ENCODE results near the gene MCM7. TPM values are rescaled to one million over a fixed set of nuclear protein-coding genes. Genes with fewer than 3 reads are reported as not detected.

Gene MCM7
- polyA plus RNA-seq, 3 donors = 6.9 to 61.1 (median 8.8) TPM

DNA sequence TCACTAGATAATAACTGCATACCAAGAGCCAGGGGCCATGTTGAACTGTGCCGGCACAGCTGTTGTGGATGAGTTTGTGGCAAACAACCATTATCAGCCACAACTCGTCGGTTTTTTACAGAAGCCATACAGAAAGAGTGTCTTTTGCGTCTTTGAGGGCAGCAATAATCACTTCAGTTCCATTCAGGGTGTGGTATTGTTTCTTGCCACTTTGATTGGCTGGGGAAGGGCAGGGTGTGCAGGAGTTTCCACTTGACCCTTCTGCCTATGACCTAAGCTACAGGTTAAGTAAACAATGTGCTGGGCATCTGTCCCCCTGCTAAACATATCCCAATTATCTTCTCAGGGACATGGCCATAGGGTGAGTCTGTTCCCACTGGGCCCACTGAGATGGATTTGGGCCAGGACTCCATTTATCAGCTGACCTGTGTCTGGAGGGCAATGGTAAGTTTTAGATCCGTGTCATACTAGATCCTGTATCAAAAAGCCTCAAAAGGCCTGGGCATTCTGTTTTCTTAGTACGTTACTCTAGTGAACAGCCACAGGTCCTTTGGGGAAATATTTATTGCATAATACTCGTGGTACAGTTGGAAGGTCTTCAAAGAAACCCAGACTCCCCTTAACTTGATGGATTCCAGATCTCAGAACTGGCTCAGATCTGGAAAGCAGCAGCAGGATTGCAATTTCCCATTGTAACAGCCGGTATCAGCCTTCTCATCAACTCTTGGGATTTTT is 35.6 kb downstream of the MCM7 start:
- Histone ChIP-seq H3K4me1 (ENCODE audit: control insufficient read depth in 1 of 2, insufficient read depth in 2 of 2, low read length in 2 of 2) (no peaks in the 10 kb centered on the region), H4K20me1 (ENCODE audit: insufficient read depth, low read length) (no peaks in the 10 kb centered on the region), H3K4me2 (replicated peaks; ENCODE audit: extremely low read depth, low read length, poor library complexity, severe bottlenecking) (no peak overlapping the region), H3K27me3 (ENCODE audit: control insufficient read depth in 2 of 2, insufficient read depth in 2 of 2, low read length in 2 of 2) (no peaks in the 10 kb centered on the region), H3K9ac (ENCODE audit: insufficient read depth, low read length, poor library complexity, severe bottlenecking) (no peak overlapping the region), H2AFZ (ENCODE audit: insufficient read depth, low read depth, low read length, poor library complexity, severe bottlenecking) (no peak overlapping the region), H3K36me3 (replicated peaks in 1 of 2; ENCODE audit: control insufficient read depth in 1 of 2, insufficient read depth in 2 of 2, low read length in 2 of 2) (peaks cover 27 to 66% of the 10 kb centered on the region in 2 donors), H3K27ac (ENCODE audit: low read depth in 1 of 2, low read length in 2 of 2) (no peak overlapping the region), H3K9me3 (replicated peaks in 1 of 2; ENCODE audit: control insufficient read depth in 1 of 2, insufficient read depth in 1 of 2, low read length in 2 of 2) (peaks cover 7 to 9% of the 10 kb centered on the region in 2 donors), H3K4me3 (replicated peaks in 1 of 3; ENCODE audit: low read depth in 2 of 3, low read length in 3 of 3) (no peak overlapping the region), H3K79me2 (ENCODE audit: insufficient read depth, low read length) (no peaks in the 10 kb centered on the region)
- intact Hi-C loops (cut with micrococcal nuclease) = no loop called here
- Mint-ChIP-seq H3K4me1 (no peaks in the 10 kb centered on the region), H3K9me3 (peaks cover 2 to 9% (median 5%) of the 10 kb centered on the region in 7 donors), H3K4me3 (no peak overlapping the region), H3K27ac (peak overlapping the region in 1 of 7 donors; percentile 40), H3K27me3 (ENCODE audit: low read depth in 3 of 3) (peaks cover 0 to 3% (median 1%) of the 10 kb centered on the region in 3 donors), H3K36me3 (peaks cover 41 to 73% of the 10 kb centered on the region in 2 donors)
- WGBS (ENCODE audit: insufficient coverage) = no CpG with 5 or more reads among the region's 8 CpGs
- no peak for DNase-seq
- TF ChIP-seq, protein P1, sequence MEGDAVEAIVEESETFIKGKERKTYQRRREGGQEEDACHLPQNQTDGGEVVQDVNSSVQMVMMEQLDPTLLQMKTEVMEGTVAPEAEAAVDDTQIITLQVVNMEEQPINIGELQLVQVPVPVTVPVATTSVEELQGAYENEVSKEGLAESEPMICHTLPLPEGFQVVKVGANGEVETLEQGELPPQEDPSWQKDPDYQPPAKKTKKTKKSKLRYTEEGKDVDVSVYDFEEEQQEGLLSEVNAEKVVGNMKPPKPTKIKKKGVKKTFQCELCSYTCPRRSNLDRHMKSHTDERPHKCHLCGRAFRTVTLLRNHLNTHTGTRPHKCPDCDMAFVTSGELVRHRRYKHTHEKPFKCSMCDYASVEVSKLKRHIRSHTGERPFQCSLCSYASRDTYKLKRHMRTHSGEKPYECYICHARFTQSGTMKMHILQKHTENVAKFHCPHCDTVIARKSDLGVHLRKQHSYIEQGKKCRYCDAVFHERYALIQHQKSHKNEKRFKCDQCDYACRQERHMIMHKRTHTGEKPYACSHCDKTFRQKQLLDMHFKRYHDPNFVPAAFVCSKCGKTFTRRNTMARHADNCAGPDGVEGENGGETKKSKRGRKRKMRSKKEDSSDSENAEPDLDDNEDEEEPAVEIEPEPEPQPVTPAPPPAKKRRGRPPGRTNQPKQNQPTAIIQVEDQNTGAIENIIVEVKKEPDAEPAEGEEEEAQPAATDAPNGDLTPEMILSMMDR (IDR thresholded peaks at IDR 0.05) = no peak

DNA sequence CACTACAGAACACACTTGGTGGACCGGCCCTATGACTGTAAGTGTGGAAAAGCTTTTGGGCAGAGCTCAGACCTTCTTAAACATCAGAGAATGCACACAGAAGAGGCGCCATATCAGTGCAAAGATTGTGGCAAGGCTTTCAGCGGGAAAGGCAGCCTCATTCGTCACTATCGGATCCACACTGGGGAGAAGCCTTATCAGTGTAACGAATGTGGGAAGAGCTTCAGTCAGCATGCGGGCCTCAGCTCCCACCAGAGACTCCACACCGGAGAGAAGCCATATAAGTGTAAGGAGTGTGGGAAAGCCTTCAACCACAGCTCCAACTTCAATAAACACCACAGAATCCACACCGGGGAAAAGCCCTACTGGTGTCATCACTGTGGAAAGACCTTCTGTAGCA is 37.0 kb downstream of the MCM7 start:
- Histone ChIP-seq H3K4me3 (replicated peaks in 1 of 3; ENCODE audit: low read depth in 2 of 3, low read length in 3 of 3) (no peak overlapping the region), H3K4me2 (replicated peaks; ENCODE audit: extremely low read depth, low read length, poor library complexity, severe bottlenecking) (no peak overlapping the region), H3K27me3 (ENCODE audit: control insufficient read depth in 2 of 2, insufficient read depth in 2 of 2, low read length in 2 of 2) (no peaks in the 10 kb centered on the region), H3K36me3 (replicated peaks in 1 of 2; ENCODE audit: control insufficient read depth in 1 of 2, insufficient read depth in 2 of 2, low read length in 2 of 2) (peaks cover 20 to 62% of the 10 kb centered on the region in 2 donors), H4K20me1 (ENCODE audit: insufficient read depth, low read length) (no peaks in the 10 kb centered on the region), H3K4me1 (ENCODE audit: control insufficient read depth in 1 of 2, insufficient read depth in 2 of 2, low read length in 2 of 2) (no peaks in the 10 kb centered on the region), H3K9ac (ENCODE audit: insufficient read depth, low read length, poor library complexity, severe bottlenecking) (no peak overlapping the region), H3K9me3 (replicated peaks in 1 of 2; ENCODE audit: control insufficient read depth in 1 of 2, insufficient read depth in 1 of 2, low read length in 2 of 2) (no peaks in the 10 kb centered on the region), H3K27ac (ENCODE audit: low read depth in 1 of 2, low read length in 2 of 2) (no peak overlapping the region), H3K79me2 (ENCODE audit: insufficient read depth, low read length) (no peaks in the 10 kb centered on the region), H2AFZ (ENCODE audit: insufficient read depth, low read depth, low read length, poor library complexity, severe bottlenecking) (no peak overlapping the region)
- H3K27ac Mint-ChIP-seq = peak overlapping the region in 1 of 7 donors; percentile 33
- H3K4me3 Mint-ChIP-seq = no peak overlapping the region
- 100% methylated on average over 4 of the region's 9 CpGs for WGBS (ENCODE audit: insufficient coverage)
- no peak for DNase-seq
- peaks cover 39 to 71% of the 10 kb centered on the region in 2 donors for H3K36me3 Mint-ChIP-seq
- TF ChIP-seq, protein P1 (IDR thresholded peaks at IDR 0.05) = no peak
- H3K4me1 Mint-ChIP-seq = no peaks in the 10 kb centered on the region
- peaks cover 0 to 6% (median 1%) of the 10 kb centered on the region in 3 donors for H3K27me3 Mint-ChIP-seq (ENCODE audit: low read depth in 3 of 3)
- intact Hi-C loops (cut with micrococcal nuclease) = no loop called here
- H3K9me3 Mint-ChIP-seq = peaks cover 0 to 1% (median 0%) of the 10 kb centered on the region in 7 donors
